MG63 (cell line): ENCODE results near the gene ITM2C. TPM values are rescaled to one million over a fixed set of nuclear protein-coding genes. Genes with fewer than 3 reads are reported as not detected.

ENCODE experiments used
- DNase-seq: peaks from one replicate; pipeline ENCODE4 v3.0.0-alpha.2; 2020
- H3K27me3 ChIP-seq: fragments of 250-450 bp; sonication (Bioruptor Pico); 2 replicates; pipeline ENCODE4 v1.5.1; 2020; ENCODE audit warnings: mild to moderate bottlenecking, moderate library complexity
- H3K36me3 ChIP-seq: fragments of 250-450 bp; sonication (Bioruptor Pico); 2 replicates; pipeline ENCODE4 v1.5.1; 2020; ENCODE audit warnings: mild to moderate bottlenecking, moderate library complexity
- H3K4me3 ChIP-seq: fragments of 250-450 bp; sonication (Bioruptor Pico); 2 replicates; pipeline ENCODE4 v1.5.1; 2020; ENCODE audit warnings: mild to moderate bottlenecking, moderate library complexity
- H3K9me3 ChIP-seq: fragments of 250-450 bp; sonication (Bioruptor Pico); 2 replicates; pipeline ENCODE4 v1.5.1; 2020; ENCODE audit warnings: mild to moderate bottlenecking, moderate library complexity
- total RNA-seq: library from RNA; depleted of rRNA; stranded (reverse); fragments of >200 nt; shearing (Covaris generic); gene quantifications from 2 replicates; pipeline ENCODE4 v1.2.3, GENCODE V29; 2014; ENCODE audit warnings: low replicate concordance

Gene ITM2C
- total RNA-seq, 1 experiment from 2014 or later, result 37.1 TPM

DNA sequence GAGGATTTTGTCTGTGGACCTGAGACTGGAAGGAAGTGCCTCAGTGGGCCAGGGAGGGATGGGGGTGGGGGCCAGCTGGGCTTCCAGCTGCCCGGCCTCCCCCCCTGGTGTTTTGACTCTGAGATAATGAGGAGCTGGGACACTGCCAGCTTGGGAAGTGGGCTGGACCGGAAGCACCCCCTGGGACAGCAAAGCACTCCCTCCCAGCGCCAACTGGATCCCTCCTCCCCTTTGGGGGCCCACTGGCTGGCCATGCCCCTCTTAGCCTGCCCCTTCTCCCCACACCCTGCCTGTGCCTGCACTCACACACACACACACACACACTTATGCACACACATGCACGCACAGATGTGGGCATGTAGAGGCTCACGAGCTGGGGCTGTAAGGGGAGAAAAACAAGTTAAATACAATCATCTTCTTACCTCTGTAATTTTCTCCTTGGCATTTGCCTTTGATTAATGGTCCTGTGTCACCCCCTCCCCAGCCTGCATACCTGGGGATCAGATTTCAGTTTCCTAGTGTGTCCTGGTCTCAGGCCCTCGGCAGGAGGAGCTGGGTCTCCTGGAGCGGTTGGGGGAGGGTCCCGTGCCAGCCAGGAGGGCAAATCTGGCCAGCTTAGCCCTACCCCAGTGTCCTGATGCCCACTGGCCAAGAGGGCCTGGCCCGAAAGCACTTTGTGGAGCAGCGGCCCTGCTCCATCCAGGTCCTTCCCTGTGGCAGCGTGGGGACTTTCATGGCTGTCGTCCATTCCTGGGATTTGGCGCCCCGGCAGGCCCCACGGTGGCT, 3.6 kb downstream of the ITM2C start:
- Histone ChIP-seq H3K4me3 (no peak overlapping the region), H3K27me3 (0 out of 2 replicates have a peak, but pooled peaks cover 2% of the 10 kb centered on the region), H3K9me3 (no peaks in the 10 kb centered on the region), H3K36me3 (no peaks in the 10 kb centered on the region)
- DNase-seq, result no peak

DNA sequence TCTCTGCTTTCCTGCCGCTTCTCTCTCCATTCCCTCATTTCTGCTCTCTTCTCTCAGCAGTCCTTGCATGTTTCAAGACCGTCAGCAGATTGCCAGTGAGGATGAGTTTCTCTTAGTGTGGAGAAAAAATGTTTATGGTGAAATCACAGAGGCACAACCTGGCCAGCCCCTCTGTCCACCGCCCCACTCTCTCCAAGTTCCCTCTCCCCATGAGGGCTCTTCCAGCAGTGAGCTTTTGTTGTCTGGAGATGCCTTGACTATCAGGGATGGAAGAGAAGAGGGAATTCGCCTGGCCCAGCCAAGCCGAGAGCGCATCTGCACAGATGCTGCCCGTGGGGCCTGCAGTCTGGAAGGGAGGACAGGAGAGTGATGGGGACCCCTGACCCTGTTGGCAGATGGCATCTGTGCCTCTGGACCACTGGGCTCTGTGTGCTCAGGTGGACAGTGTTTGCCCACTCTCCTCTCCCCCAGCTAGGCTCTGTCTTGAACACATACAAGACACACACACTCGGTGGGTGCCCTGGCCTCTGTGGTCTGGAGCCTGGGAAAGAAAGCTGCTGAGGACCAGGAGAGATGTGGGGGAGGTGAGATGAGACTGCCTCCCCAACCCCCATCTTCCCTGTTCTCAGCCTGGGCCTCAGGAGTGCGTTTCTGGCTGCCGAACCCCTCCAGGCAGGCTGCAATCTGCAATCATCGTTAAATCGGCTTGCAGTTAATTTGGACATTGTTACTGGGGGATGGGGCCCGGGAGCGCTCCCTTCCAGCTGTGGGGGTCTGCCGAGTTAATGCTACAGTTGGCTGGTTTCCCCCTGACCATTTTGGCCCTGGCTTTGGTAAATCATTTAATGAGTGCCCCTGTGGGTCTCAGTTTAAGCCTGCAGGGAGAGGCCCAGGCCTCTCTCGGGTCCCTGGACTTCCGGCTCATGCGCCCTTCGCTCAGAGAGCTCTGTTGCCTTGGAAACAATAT, 4.5 kb downstream of the ITM2C start:
- no peak overlapping the region for H3K4me3 ChIP-seq
- H3K27me3 ChIP-seq, result 0 out of 2 replicates have a peak, but pooled peaks cover 1% of the 10 kb centered on the region
- no peaks in the 10 kb centered on the region for H3K9me3 ChIP-seq
- no peak for DNase-seq
- no peaks in the 10 kb centered on the region for H3K36me3 ChIP-seq

DNA sequence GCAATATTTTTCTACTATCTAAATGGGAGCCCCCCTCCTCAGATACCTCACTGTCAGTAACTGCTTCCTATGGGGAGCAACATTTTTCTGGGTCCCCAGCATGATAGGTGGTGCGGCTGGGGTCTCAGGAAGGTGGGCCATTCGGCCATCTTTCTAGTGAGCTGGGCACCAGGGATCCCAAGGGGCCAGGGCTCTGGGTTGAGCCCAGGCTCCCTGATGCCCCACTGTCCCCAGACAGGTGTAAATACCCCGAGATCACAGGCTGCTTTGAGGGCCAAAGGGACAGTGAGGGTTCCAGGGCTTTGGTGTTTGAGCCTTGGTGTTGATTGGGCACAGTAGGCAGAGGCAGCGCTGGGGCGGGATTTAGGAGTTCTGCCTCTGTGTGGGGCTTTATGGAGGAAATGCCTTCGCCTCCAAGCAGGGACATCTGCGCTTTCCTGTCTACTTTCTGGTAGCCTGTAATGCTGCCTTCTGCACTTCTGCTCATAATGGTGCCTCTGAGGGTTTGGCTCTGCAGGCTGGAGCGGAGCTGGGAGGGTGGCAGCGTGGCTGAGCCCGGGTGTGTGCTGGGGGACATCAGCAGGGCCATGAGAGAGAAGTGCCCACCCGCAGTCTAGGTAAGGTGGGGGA, 5.3 kb downstream of the ITM2C start:
- Histone ChIP-seq H3K36me3 (no peaks in the 10 kb centered on the region), H3K4me3 (no peak overlapping the region), H3K27me3 (no peaks in the 10 kb centered on the region), H3K9me3 (no peaks in the 10 kb centered on the region)
- DNase-seq, result no peak

DNA sequence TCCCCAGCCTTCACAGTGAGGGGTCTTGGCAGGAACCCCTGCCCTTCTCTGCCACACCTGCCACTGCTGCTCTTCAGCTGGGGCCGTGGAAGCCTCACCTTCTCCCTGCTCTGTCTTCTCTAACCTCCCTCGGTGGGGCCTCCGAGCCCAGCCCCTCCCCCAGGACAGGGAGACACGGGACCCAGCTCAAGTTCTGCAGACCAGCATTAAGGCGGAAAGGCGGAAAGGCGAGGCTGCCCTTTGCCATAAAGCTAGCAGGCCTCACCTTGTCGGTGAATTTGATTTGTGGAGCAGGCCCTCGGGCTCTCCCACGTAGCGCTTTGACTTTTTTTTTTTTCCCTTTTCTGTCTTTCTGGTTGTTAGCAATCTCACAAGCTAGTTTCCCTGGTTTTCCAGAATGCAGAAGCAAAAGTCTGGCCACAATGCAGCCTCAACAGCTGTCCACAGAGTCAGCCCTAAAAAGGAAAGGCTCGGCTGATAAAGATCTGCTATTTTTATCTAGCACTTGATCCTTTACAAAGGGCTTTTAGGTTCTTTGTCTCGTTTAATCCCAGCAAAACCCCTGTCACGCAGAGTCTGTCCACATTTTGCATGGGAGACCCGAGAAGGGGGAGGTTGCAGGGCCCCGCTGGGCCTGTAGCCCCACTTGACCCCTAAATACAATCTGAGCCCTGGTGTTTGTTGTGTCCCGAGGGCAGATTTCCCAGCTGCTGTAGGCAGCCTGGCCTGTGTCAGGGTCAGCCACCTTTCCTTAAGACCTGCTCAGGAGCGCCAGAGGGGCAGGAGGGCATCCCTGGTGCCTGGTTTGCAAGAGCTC, 6.0 kb downstream of the ITM2C start:
- DNase-seq, result no peak
- Histone ChIP-seq H3K9me3 (no peaks in the 10 kb centered on the region), H3K27me3 (no peaks in the 10 kb centered on the region), H3K4me3 (no peak overlapping the region), H3K36me3 (no peaks in the 10 kb centered on the region)

DNA sequence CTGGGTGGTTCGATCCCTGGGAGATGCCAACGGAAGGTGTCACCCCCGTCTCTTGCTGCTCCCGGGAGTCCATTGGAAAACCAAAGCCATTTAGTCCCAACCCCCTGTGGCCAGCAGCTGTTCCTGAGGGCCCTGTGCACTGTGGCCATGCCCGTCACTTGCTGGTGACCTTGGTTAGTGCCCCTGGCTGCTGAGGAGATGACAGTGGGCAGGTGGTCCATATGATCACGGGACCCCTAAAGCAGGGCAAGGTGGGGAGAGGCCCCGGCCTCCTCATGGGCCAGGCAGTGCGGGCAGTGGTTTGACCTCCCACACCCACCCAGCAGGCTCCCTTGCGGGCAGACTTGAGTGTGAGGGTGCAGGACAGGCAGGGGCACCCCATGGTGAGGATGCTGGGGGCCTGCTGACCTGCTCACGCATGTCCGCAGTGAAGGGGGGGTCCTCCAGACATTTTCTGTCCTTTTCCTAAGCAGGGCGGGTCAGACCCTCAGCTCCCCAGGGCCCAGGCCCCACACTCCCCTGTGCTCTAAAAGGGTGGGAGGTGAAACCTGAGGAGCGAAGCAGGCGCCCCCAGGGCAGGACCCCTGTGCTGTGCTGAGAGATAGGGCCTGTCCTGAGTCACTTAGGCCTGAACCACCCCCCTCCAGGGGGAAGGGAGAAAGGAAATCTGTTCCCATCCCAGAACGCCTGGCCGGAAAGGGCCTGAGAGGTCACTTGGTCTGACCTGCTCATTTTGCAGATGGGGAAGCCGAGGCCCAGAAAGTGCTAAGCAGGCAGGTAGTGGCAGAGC, 6.8 kb downstream of the ITM2C start:
- H3K4me3 ChIP-seq, result no peak overlapping the region
- H3K9me3 ChIP-seq, result no peaks in the 10 kb centered on the region
- no peaks in the 10 kb centered on the region for H3K27me3 ChIP-seq
- H3K36me3 ChIP-seq, result no peaks in the 10 kb centered on the region
- DNase-seq, result no peak

DNA sequence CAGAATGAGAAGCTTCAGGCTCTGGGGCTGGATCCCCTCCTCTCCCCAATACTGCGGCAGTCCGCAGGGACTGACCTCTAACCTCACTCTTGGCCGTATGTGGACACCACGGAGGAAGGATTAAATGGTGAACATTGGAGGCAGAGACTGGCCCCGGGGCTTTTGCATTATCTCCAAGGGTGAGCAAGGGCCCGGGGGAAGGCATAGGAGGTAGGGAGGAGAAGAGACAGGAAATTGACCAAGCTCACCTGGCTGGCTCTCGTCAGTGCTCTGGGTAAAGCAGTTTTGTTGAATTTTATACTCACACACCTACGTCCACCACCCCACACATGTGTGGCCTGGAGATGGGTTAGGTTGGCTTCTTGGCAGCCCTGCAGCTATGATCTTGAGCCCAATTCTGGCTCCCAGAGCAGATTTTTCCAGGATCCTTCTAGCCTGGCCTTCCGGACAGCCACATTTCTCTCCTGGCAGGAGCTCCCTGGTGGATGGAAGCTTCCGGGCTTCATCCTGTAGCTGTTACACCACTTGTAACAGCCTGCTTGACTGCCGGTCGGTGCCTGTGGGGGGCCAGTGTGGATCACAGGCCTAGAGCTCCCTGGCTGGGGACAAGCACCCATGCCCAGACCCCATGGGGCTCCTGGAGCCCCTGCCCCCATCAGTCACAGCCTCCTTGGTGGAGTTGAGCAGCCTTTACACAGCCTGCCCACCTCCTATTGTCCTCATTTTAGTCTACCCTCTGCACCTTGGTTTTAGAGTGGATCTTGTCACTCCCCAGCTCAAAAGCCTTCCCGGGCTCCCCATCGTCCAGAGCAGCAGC, 7.6 kb downstream of the ITM2C start:
- no peaks in the 10 kb centered on the region for H3K27me3 ChIP-seq
- H3K4me3 ChIP-seq, result no peak overlapping the region
- no peaks in the 10 kb centered on the region for H3K36me3 ChIP-seq
- H3K9me3 ChIP-seq, result no peaks in the 10 kb centered on the region
- DNase-seq, result no peak

DNA sequence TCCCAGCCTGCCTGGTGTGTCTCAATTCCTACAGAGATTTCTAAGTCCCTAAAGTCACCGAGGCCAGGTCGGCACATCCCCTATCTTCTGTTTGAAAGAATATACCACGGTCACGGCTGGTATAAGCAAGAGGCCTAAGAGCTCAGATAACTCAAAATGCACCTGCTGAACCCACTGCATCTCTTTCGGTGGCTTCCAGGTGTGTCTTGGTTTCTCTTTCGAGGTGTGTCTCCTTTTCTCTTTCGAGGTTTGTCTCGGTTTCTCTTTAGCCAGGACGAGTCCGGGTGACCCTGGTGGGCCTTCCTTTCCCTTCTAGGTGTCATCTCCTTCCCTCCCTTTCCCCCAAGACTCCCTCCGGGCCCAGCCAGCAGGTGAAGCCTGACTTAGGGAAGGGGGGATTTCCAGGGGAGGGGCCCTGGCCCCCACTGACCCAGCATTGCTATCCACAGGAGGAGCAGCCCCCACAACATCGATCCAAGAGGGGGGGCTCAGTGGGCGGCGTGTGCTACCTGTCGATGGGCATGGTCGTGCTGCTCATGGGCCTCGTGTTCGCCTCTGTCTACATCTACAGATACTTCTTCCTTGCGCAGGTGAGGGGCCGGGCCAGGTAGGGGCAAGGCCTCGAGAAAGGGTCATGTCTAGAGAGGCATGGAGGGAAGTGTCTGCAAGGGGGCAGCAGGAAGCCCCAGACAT, 8.4 kb downstream of the ITM2C start:
- DNase-seq, result no peak
- Histone ChIP-seq H3K9me3 (no peaks in the 10 kb centered on the region), H3K27me3 (no peaks in the 10 kb centered on the region), H3K4me3 (no peak overlapping the region), H3K36me3 (no peaks in the 10 kb centered on the region)

DNA sequence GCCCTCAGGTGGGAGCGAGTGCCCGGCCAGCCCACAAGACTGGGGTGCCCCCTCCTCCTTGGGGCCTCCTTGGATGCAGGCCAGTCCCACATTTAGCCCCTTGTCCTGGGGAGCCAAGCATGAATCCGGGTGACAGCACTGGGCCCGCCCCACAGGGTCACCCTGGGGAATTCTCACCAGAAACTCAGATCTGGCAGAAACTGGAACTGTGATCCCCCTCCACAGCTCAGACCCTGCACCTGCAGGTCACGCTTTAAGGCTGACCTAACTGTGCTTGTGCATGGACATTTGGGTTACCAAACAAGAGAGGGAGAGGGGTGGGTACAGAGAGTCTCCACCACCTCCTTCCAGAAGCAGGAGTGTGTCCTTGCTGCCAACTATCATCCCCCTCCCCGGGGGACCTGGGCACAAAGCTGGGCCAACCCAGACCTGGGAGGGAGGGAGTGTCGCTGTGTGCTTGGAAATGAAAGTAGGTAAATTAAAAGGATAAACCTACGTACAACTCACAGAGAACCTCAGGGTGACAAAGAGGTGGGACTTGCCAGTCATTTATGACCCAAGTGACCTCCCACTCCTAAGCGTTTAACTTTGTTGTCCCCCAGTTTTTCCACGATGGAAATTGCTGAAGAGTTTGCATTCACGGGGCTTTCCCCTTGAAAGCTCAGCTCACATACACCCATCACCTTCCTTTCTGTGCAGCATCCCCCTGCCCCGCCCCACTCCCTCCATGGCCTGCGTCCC, 9.1 kb downstream of the ITM2C start:
- H3K36me3 ChIP-seq, result no peaks in the 10 kb centered on the region
- no peaks in the 10 kb centered on the region for H3K27me3 ChIP-seq
- H3K9me3 ChIP-seq, result no peaks in the 10 kb centered on the region
- DNase-seq, result no peak
- H3K4me3 ChIP-seq, result no peak overlapping the region

DNA sequence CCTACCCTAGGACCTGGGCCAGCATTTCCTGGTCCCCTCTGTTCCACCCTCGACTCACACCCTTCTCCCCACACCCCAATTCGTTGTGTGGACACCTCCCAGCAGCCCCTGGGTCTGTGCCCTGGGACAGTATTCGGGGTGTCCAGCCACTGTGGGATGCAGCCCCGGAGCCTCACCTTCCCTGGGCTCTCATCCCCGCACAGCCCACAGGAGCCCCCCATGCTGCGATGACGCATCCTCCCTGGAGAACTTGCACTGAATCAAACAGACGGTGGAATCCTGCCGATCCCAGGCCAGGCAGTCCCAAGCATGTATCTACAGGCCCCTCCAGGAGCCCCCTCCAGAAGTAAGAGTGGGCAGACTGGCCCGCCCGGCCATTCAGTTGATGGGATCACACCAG, 9.7 kb downstream of the ITM2C start:
- Histone ChIP-seq H3K27me3 (no peaks in the 10 kb centered on the region), H3K9me3 (no peaks in the 10 kb centered on the region), H3K36me3 (no peaks in the 10 kb centered on the region), H3K4me3 (no peak overlapping the region)
- DNase-seq, result no peak

DNA sequence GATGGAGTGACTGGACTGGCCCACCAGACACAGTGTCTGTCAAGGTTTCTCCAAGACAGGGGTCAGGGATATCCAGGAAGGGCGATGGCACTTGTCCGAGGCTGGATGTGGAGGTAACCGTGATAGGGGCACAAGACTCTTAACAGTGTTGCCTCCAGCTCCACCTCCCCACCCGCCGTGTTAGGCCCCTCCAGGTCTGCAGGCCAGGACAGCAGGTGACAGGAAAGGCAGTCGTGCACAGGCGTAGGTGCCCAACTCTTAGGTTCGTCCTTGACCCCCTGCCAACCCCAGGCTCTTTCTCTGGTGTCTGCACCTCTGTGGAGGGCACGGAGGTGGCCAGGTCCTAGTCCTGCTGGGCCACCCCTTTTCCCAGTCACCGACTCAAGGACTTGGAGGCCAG, 10.1 kb downstream of the ITM2C start:
- Histone ChIP-seq H3K4me3 (no peak overlapping the region), H3K9me3 (no peaks in the 10 kb centered on the region), H3K36me3 (no peaks in the 10 kb centered on the region), H3K27me3 (no peaks in the 10 kb centered on the region)
- no peak for DNase-seq

DNA sequence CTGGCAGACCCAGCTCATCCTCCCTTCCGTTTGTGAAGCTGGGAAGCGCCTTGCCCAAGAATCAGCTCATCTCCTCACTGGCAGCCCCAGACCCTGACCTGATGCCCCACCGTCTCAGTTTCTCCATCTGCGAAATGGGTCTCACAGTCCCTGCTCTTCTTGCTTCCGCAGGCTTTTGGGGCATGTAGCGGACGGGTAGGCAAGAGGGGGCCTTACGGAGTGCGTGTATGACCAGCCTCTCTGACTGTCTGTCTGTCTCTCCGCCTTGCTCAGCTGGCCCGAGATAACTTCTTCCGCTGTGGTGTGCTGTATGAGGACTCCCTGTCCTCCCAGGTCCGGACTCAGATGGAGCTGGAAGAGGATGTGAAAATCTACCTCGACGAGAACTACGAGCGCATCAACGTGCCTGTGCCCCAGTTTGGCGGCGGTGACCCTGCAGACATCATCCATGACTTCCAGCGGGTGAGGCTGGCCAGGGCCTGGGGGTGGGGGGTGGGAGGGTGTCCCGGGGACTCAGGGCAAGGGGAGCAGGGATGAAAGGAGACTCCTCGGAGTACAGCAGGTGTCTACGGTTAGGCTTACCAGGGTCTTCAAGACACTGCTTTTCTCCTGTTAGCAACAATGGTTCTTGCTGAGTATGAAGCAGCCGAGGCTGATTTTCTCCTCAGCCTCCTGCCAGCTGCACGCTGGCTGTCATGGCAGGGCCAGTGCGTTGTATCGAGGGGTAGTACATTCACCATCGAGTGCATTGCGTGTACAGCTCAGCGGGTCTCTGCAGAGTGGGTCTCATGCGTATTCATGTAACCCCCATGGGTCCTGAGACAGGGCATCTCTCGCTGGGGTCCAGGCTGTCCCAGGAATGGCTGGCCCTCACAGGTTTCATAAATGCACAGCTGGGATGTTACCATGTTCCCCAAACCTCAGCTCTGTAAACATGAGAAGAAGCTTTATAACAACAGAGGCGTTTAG, 10.9 kb downstream of the ITM2C start:
- Histone ChIP-seq H3K27me3 (no peaks in the 10 kb centered on the region), H3K9me3 (no peaks in the 10 kb centered on the region), H3K4me3 (no peak overlapping the region), H3K36me3 (no peaks in the 10 kb centered on the region)
- no peak for DNase-seq

DNA sequence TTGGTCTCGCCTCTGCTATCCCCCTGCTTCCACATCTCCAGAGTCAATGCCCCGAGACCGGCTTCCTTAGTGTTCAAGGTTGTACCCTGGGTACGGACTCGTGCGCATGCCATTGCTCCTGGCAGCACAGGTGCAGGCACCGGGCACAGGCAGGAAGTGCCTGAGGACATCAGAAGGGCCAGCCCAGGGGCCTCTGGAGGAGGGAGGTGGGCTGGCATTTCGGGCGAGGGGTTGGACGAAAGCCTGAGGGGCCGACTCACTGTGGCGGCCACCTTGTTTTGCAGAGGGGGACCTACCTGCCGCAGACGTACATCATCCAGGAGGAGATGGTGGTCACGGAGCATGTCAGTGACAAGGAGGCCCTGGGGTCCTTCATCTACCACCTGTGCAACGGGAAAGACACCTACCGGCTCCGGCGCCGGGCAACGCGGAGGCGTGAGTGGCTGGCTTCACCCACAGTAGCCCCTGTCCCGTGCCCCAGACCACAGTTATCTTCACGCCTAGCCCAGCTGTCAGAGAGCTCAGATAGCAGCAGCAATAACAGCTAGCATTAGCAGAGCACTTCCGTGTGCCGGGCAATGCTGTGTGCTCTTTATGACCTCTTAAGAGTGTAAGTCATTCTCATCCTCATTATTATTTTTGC, 12.5 kb downstream of the ITM2C start:
- no peak for DNase-seq
- Histone ChIP-seq H3K4me3 (no peak overlapping the region), H3K9me3 (no peaks in the 10 kb centered on the region), H3K27me3 (no peaks in the 10 kb centered on the region), H3K36me3 (no peaks in the 10 kb centered on the region)
